H1 (cell line): ENCODE data around the gene CAPZB. TPM values are rescaled to one million over a fixed set of nuclear protein-coding genes. Genes with fewer than 3 reads are reported as not detected.
A peak's percentile ranks its signal among the peaks of the same experiment; 100 is the strongest.

Source experiments
- CTCF ChIA-PET: fragments of 300-600 bp; sonication (Branson Sonifier 250); formaldehyde crosslinking; loops from one replicate; lab custom pipeline; 2021; ENCODE audit not compliant: partially characterized antibody; lab: Charles Lee
- POLR2A ChIA-PET: fragments of 300-600 bp; sonication (Branson Sonifier 250); formaldehyde crosslinking; loops from one replicate; lab custom pipeline; 2021; ENCODE audit warnings: inconsistent platforms; ENCODE audit not compliant: partially characterized antibody; lab: Charles Lee
- DNase-seq, 2 experiments: peaks; one replicate each; pipeline versions ENCODE4 v3.0.0 to v3.0.0-alpha.2; 2010 to 2022; ENCODE audit warnings: low spot score in 2 of 2, low read depth in 1 of 2, mixed read lengths in 1 of 2
- FAIRE-seq: peaks from 2 replicates; lab custom pipeline; 2011; peaks lifted over from hg19 to GRCh38; lab: Jason Lieb, UNC
- H2AFZ ChIP-seq: 2 replicates; pipeline ENCODE4 v1.8.1; 2012; ENCODE audit warnings: low read length, inconsistent platforms
- H2AK5ac ChIP-seq: 2 replicates; pipeline ENCODE4 v1.6.1; 2013; ENCODE audit warnings: low read depth, low read length
- H2BK120ac ChIP-seq: replicated peaks from 2 replicates; pipeline ENCODE3; 2013; ENCODE audit warnings: low read depth, low read length, inconsistent platforms
- H2BK12ac ChIP-seq: 2 replicates; pipeline ENCODE4 v1.6.1; 2013; ENCODE audit warnings: low read depth, low read length
- H2BK15ac ChIP-seq: 2 replicates; pipeline ENCODE4 v1.6.1; 2013; ENCODE audit warnings: low read length
- H2BK20ac ChIP-seq: 2 replicates; pipeline ENCODE4 v1.6.1; 2013; ENCODE audit warnings: low read length
- H2BK5ac ChIP-seq: 2 replicates; pipeline ENCODE4 v1.6.1; 2013; ENCODE audit warnings: low read depth, low read length
- H3K14ac ChIP-seq: 2 replicates; pipeline ENCODE4 v1.6.1; 2013; ENCODE audit warnings: inconsistent platforms; ENCODE audit not compliant: insufficient read length
- H3K18ac ChIP-seq: 2 replicates; pipeline ENCODE4 v1.6.1; 2013; ENCODE audit warnings: low read length; ENCODE audit errors: extremely low read depth
- H3K23ac ChIP-seq: 2 replicates; pipeline ENCODE4 v1.6.1; 2013; ENCODE audit warnings: inconsistent platforms; ENCODE audit not compliant: insufficient read length
- H3K23me2 ChIP-seq: 2 replicates; pipeline ENCODE4 v1.6.1; 2013; ENCODE audit warnings: low read depth, low read length
- H3K27ac ChIP-seq: 2 replicates; pipeline ENCODE4 v1.6.1; 2011; ENCODE audit warnings: low read depth, low read length, inconsistent platforms
- H3K27me3 ChIP-seq, 4 experiments: replicated peaks in 1 of 4; 1 replicate in 1 of 4; 2 replicates in 3 of 4; pipeline versions ENCODE4 v1.6.1 to v1.8.1; 2011 to 2013; ENCODE audit warnings: low read length in 3 of 4, mild to moderate bottlenecking in 3 of 4, inconsistent platforms in 2 of 4, mixed read lengths in 2 of 4, moderate library complexity in 1 of 4; ENCODE audit not compliant: control insufficient read depth in 3 of 4, insufficient read depth in 3 of 4; ENCODE audit errors: extremely low read depth in 1 of 4
- H3K36me3 ChIP-seq, 4 experiments: 2 replicates each; pipeline versions ENCODE4 v1.6.1 to v1.8.1; 2011 to 2013; ENCODE audit warnings: mild to moderate bottlenecking in 4 of 4, low read length in 3 of 4, moderate library complexity in 2 of 4, control low read depth in 1 of 4, inconsistent platforms in 1 of 4; ENCODE audit not compliant: insufficient read depth in 4 of 4, control insufficient read depth in 2 of 4
- H3K4ac ChIP-seq: replicated peaks from 2 replicates; pipeline ENCODE3; 2013; ENCODE audit warnings: low read length, low read depth, mixed read lengths, inconsistent platforms; ENCODE audit not compliant: insufficient read length
- H3K4me1 ChIP-seq, 4 experiments: replicated peaks in 1 of 4; 1 replicate in 1 of 4; 2 replicates in 3 of 4; pipeline versions ENCODE4 v1.6.1 to v1.8.1; 2011 to 2013; ENCODE audit warnings: low read length in 3 of 4, inconsistent platforms in 2 of 4, mixed read lengths in 1 of 4; ENCODE audit not compliant: insufficient read depth in 4 of 4, control insufficient read depth in 3 of 4
- H3K4me2 ChIP-seq, 2 experiments: 2 replicates each; pipeline versions ENCODE4 v1.6.1 to v1.8.1; 2011 to 2013; ENCODE audit warnings: low read depth in 2 of 2, low read length in 2 of 2, control low read depth in 1 of 2, inconsistent platforms in 1 of 2, mild to moderate bottlenecking in 1 of 2; ENCODE audit not compliant: insufficient read depth in 1 of 2
- H3K4me3 ChIP-seq, 4 experiments: fragments of 200-600, 300-600 bp in 1 of 4; sonication (generic), shearing (Covaris generic), sonication (Bioruptor Twin) in 1 of 4; 2 replicates each; pipeline versions ENCODE4 v1.5.1 to v1.8.1; 2011 to 2016; ENCODE audit warnings: low read length in 4 of 4, low read depth in 3 of 4, control low read depth in 2 of 4, inconsistent platforms in 2 of 4, mild to moderate bottlenecking in 2 of 4, mixed read lengths in 1 of 4, moderate library complexity in 1 of 4; ENCODE audit not compliant: insufficient read depth in 2 of 4; ENCODE audit errors: extremely low read depth in 1 of 4
- H3K56ac ChIP-seq: replicated peaks from 2 replicates; pipeline ENCODE3; 2013; ENCODE audit warnings: low read depth, mild to moderate bottlenecking, mixed read lengths, low read length, inconsistent platforms; ENCODE audit not compliant: insufficient read length
- H3K79me1 ChIP-seq: 2 replicates; pipeline ENCODE4 v1.6.1; 2013; ENCODE audit warnings: low read depth, low read length, control low read depth
- H3K79me2 ChIP-seq, 2 experiments: 2 replicates each; pipeline versions ENCODE4 v1.6.1 to v1.8.1; 2012 to 2013; ENCODE audit warnings: low read length in 2 of 2, mild to moderate bottlenecking in 2 of 2, inconsistent platforms in 1 of 2; ENCODE audit not compliant: insufficient read depth in 2 of 2, control insufficient read depth in 1 of 2
- H3K9ac ChIP-seq, 4 experiments: replicated peaks in 1 of 4; 1 replicate in 1 of 4; 2 replicates in 3 of 4; pipeline versions ENCODE4 v1.6.1 to v1.8.1; 2011 to 2013; ENCODE audit warnings: low read depth in 3 of 4, low read length in 3 of 4, control low read depth in 2 of 4, mild to moderate bottlenecking in 2 of 4, moderate library complexity in 2 of 4, inconsistent platforms in 1 of 4; ENCODE audit errors: extremely low read depth in 1 of 4
- H3K9me3 ChIP-seq, 2 experiments: 2 replicates each; pipeline versions ENCODE4 v1.6.1 to v1.8.1; 2012 to 2013; ENCODE audit warnings: mild to moderate bottlenecking in 2 of 2, moderate library complexity in 2 of 2, control low read depth in 1 of 2, inconsistent platforms in 1 of 2, low read depth in 1 of 2, low read length in 1 of 2, mixed read lengths in 1 of 2; ENCODE audit not compliant: insufficient read depth in 2 of 2
- H4K20me1 ChIP-seq, 2 experiments: replicated peaks in 1 of 2; 2 replicates each; pipeline versions ENCODE3 to v1.8.1; 2011 to 2013; ENCODE audit warnings: inconsistent platforms in 2 of 2, low read length in 2 of 2, mild to moderate bottlenecking in 1 of 2; ENCODE audit not compliant: insufficient read depth in 2 of 2, control insufficient read depth in 1 of 2
- H4K5ac ChIP-seq: 2 replicates; pipeline ENCODE4 v1.6.1; 2013; ENCODE audit warnings: low read length, low read depth, mixed read lengths, inconsistent platforms; ENCODE audit not compliant: insufficient read length
- H4K8ac ChIP-seq: 2 replicates; pipeline ENCODE4 v1.8.0; 2013; ENCODE audit warnings: mild to moderate bottlenecking, moderate library complexity, low read length, inconsistent platforms; ENCODE audit not compliant: insufficient read depth; ENCODE audit errors: extremely low read depth
- H4K91ac ChIP-seq: replicated peaks from 2 replicates; pipeline ENCODE3; 2013; ENCODE audit warnings: low read length, mixed read lengths, inconsistent platforms; ENCODE audit not compliant: insufficient read length
- EGR1 ChIP-seq: IDR thresholded peaks from 2 replicates; pipeline ENCODE4 v1.6.1; 2011; ENCODE audit warnings: low read depth, low read length, borderline replicate concordance
- EZH2 ChIP-seq: fragments of 200-600 bp; sonication (generic); IDR thresholded peaks from 2 replicates; pipeline ENCODE4 v1.7.1; 2012; ENCODE audit warnings: low read depth, mild to moderate bottlenecking, moderate library complexity, low read length, inconsistent platforms; ENCODE audit not compliant: severe bottlenecking
- GABPA ChIP-seq: IDR thresholded peaks from 2 replicates; pipeline ENCODE4 v1.6.1; 2011; ENCODE audit warnings: mild to moderate bottlenecking, low read length, moderate library complexity, borderline replicate concordance; ENCODE audit not compliant: insufficient read depth
- NANOG ChIP-seq: IDR thresholded peaks from 2 replicates; pipeline ENCODE4 v1.6.1; 2011; ENCODE audit warnings: low read length, low read depth, mild to moderate bottlenecking, inconsistent platforms; ENCODE audit not compliant: insufficient read depth, poor library complexity, severe bottlenecking
- NRF1 ChIP-seq: IDR thresholded peaks from 2 replicates; pipeline ENCODE4 v1.6.1; 2011; ENCODE audit warnings: mild to moderate bottlenecking, low read depth, low read length, improper control_type of control experiment
- RAD21 ChIP-seq, 2 experiments: IDR thresholded peaks in 1 of 2; conservative IDR thresholded peaks in 1 of 2; 2 replicates each; pipeline ENCODE4 v1.6.1; 2011; ENCODE audit warnings: low read depth in 2 of 2, low read length in 2 of 2, improper control_type of control experiment in 1 of 2, inconsistent platforms in 1 of 2, mild to moderate bottlenecking in 1 of 2, moderate library complexity in 1 of 2
- RNF2 ChIP-seq: fragments of 200-900, 300-1000 bp; sonication (generic); IDR thresholded peaks from 2 replicates; pipeline ENCODE4 v1.7.1; 2016; ENCODE audit warnings: borderline replicate concordance, low read depth, mild to moderate bottlenecking, antibody characterized with exemption, low read length; ENCODE audit not compliant: poor library complexity, severe bottlenecking; ENCODE audit errors: missing control alignments
- SIX5 ChIP-seq: IDR thresholded peaks from 2 replicates; pipeline ENCODE4 v1.6.1; 2011; ENCODE audit warnings: mild to moderate bottlenecking, low read depth, low read length
- TAF1 ChIP-seq: IDR thresholded peaks from 2 replicates; pipeline ENCODE4 v1.6.1; 2011; ENCODE audit warnings: mild to moderate bottlenecking, low read depth, low read length
- TCF12 ChIP-seq: IDR thresholded peaks from 2 replicates; pipeline ENCODE4 v1.6.1; 2011; ENCODE audit warnings: low read depth, mild to moderate bottlenecking, low read length
- ZNF274 ChIP-seq: IDR thresholded peaks from 2 replicates; pipeline ENCODE4 v1.7.0; 2012; ENCODE audit warnings: low read length, borderline replicate concordance; ENCODE audit errors: extremely low read depth
- WGBS, 2 experiments: shearing (Covaris generic) in 1 of 2; methylation state at CpG; one replicate each; pipeline versions ENCODE4 v1.1.6 to v1.1.7; 2013 to 2015; ENCODE audit warnings: low lambda C conversion rate in 2 of 2, mixed read lengths in 2 of 2, inconsistent platforms in 1 of 2, low coverage in 1 of 2, missing lambda C conversion rate in 1 of 2; ENCODE audit not compliant: insufficient replicate concordance in 2 of 2, insufficient coverage in 1 of 2, insufficient read length in 1 of 2; ENCODE audit errors: extremely low coverage in 1 of 2, missing lambda C conversion rate in 1 of 2; 5-methylcytosine and 5-hydroxymethylcytosine counted together
- polyA plus RNA-seq, 7 experiments: library from polyadenylated mRNA; depleted of rRNA in 3 of 7; stranded (reverse) in 5 of 7; unstranded in 2 of 7; fragments of >200 nt in 5 of 7; fragments of 200-250 nt in 2 of 7; gene quantifications; 1 replicate in 5 of 7; 2 replicates in 1 of 7; 4 replicates in 1 of 7; pipeline versions ENCODE4 v1.2.1 to v1.2.3, GENCODE V29; 2011 to 2013; ENCODE audit warnings: missing spikeins in 2 of 7, mixed read lengths in 2 of 7
- total RNA-seq: library from RNA; stranded (reverse); fragmentation: NEBNext Ultra II Directional; extraction: Animal tissue kit (Norgen Biotek cat#: 25700); gene quantifications from 2 replicates; pipeline ENCODE4 v1.2.1, GENCODE V29; 2021

The CAPZB gene
- total and polyA plus RNA-seq, 2 of the 8 experiments (the other 6 are each of a cell fraction or from before 2014, with no cell fraction given) = 162 to 371 TPM

DNA sequence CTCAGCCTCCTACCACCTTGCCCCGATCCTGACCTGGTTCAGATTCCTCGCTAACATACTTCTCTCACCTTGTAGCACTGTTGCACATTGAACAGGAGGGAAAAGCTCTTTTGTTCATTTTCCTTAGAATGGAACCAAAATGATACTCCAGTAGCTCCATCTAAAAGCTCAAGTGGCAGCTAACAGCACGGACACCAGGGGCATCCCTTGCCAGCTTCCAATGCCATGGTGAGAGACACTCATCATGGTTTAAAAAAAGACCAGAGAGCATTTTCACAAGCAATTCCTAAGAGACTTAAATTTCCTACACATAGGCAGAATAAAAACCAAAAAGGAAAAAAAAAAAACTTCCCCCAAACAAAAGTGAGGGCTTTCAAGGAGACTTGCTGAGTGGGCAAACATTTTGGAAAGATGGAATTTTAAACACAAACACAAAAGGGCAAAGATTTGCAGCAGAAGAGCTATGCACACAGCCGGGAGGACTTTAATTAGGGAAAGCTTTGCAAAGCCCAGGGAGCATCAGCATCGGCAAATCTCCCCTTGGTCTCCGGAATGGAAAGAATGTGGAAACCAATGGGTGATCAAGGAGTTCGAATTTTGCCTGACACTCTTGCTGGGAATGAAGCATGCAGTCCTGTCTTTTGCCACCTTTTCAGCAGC is 84.3 kb downstream of the CAPZB start:
- Histone ChIP-seq H3K56ac (no peak overlapping the region), H3K4ac (no peak overlapping the region), H2BK120ac (no peak overlapping the region), H4K8ac (no peak overlapping the region), H3K79me2 (peaks cover 0 to 85% of the 10 kb centered on the region in 2 experiments; a peak in 2 of 4 replicates), H4K20me1 (peaks cover 21 to 25% of the 10 kb centered on the region in 2 experiments), H3K4me1 (peaks cover 20 to 34% (median 24%) of the 10 kb centered on the region in 4 experiments), H3K23ac (no peak overlapping the region), H3K23me2 (no peaks in the 10 kb centered on the region), H3K27me3 (no peaks in the 10 kb centered on the region), H2AK5ac (0 out of 2 replicates have a peak overlapping the region, but pooled peaks have one; percentile 8), H3K4me3 (no peak overlapping the region), H3K36me3 (no peaks in the 10 kb centered on the region), H3K9ac (no peak overlapping the region), H2BK20ac (0 out of 2 replicates have a peak overlapping the region, but pooled peaks have one; percentile 37), H3K79me1 (peaks cover 28% of the 10 kb centered on the region), H3K14ac (no peak overlapping the region), H2AFZ (no peak overlapping the region), H3K27ac (0 out of 2 replicates have a peak overlapping the region, but pooled peaks have one; percentile 32), H2BK5ac (no peak overlapping the region), H3K18ac (peak overlapping the region; percentile 21; the same call in 1 of the 2 replicates), H3K9me3 (no peaks in the 10 kb centered on the region), H2BK15ac (peak overlapping the region; percentile 73; the same call in 1 of the 2 replicates), H3K4me2 (peak overlapping the region; percentile 12 to 18; a peak in 1 of 4 replicates), H4K5ac (no peak overlapping the region), H4K91ac (no peak overlapping the region), H2BK12ac (peak overlapping the region; percentile 75; the same call in 1 of the 2 replicates)
- WGBS, 2 experiments = 52% methylated on average over 7 of the region's 7 CpGs; no CpG with 5 or more reads in 1 of the 2 experiments
- DNase-seq (peak in 1 of 2 experiments; percentile 34), FAIRE-seq (peak; percentile 98)
- CTCF ChIA-PET = interaction anchor here (0.6 to 9.9 kb wide), 11 partner anchors 9 to 261 kb away, joined by 3 to 97 read pairs (median 5); no protein-coding TSS in a partner anchor
- POLR2A ChIA-PET = interaction anchor here (1.2 kb wide), 1 partner anchor 8 kb away, joined by 3 read pairs; no protein-coding TSS in a partner anchor
- TF ChIP-seq RNF2 = no peak
- no peak for TF ChIP-seq GABPA
- TF ChIP-seq TCF12 = no peak
- TF ChIP-seq EZH2 = no peak
- no peak for TF ChIP-seq RAD21 (IDR thresholded peaks at IDR 0.05 in 1 of 2, conservative IDR thresholded peaks at IDR 0.05 in 1 of 2; ENCODE audit: low read depth in 2 of 2, low read length in 2 of 2)
- no peak for TF ChIP-seq TAF1
- no peak for TF ChIP-seq NRF1
- TF ChIP-seq SIX5 = no peak
- no peak for TF ChIP-seq ZNF274
- TF ChIP-seq NANOG = peak; percentile 75
- no peak for TF ChIP-seq EGR1
